IPS-18c (cell line): ENCODE results near the gene ARHGDIA.
"Not testable (repeated sequence)": the region's sequence is repeated elsewhere in the genome, so short reads cannot be mapped to it uniquely, and the experiment has no call there.

Source experiments
- H3K4me3 ChIP-seq: 2 replicates; pipeline ENCODE4 v1.7.0; 2013; ENCODE audit warnings: low read depth, mild to moderate bottlenecking, low read length, moderate library complexity; ENCODE audit not compliant: insufficient read depth
- H3K9me3 ChIP-seq: one replicate; pipeline ENCODE4 v1.6.1; 2013; ENCODE audit warnings: mild to moderate bottlenecking, low read length, moderate library complexity; ENCODE audit not compliant: control insufficient read depth, insufficient read depth

The ARHGDIA gene

DNA sequence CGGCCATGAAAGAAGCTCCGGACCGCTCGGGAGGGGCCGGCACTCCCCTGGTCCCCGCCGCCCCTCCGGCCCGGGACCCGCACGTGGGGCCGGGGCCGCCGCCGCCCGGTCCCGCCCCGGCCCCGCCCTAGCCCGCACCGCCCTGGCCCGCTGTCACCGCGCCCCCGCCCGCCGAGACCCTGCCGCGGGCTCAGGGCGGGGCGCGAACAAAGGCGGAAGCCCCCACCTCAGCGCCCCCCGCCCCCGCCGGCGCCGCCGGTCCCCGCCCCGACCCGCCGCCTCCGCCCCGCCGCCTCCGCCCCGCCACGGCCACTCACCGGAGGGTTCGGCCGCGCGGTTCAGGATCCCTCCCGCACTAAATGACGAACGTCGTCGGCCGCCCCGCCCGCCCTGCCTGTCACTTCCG is at the start of gene ARHGDIA:
Gene ARHGDIA, minus strand, starts transcription at position 357 of the 406 bp plus-strand sequence. CDS start 1,407 bp downstream, outside the sequence.
- no peaks in the 10 kb centered on the region for H3K9me3 ChIP-seq
- H3K4me3 ChIP-seq = peak within 1 kb of the TSS; percentile 89

DNA sequence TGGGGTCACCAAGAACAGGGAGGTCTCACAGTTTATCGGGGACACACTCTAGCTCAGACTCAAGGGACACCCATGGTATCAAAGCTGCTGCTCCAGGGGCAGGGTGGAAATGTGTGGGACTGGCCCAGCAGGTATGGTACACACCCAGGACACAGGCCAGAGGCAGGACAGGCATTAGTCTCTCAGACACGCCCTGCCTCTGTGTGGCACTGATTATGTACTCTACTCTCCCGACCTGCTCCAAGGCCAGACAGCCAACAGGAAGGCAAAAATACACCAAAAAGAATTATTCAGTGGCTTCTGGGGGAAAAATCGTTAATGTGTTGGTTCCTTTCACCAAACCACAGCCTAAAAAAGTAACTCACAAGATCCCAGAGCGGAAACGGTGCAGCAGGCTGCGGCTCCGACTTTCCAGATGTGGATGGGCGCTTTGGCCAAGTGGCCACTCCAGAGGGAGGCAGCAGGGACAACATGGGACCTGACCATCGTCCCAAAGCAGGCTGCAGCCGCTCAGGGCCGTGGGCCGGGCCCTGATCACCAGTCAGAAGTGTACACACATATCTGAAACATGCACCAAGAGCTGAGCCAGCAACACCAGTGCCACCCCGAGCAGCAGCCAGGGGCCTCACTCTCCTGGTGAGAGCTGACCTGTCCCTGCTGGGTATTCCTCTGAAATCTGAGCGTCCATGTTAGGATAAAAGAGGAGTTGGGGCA is 47.9 kb upstream of the ARHGDIA start:
- Histone ChIP-seq H3K9me3 (no peaks in the 10 kb centered on the region), H3K4me3 (no peak overlapping the region)

- peak overlapping the region; percentile 82 for H3K4me3 ChIP-seq
- H3K9me3 ChIP-seq = not testable (repeated sequence)
Measured at GRCh38 chr17:81918333-81918669, 47.2 kb upstream of the ARHGDIA start.

DNA sequence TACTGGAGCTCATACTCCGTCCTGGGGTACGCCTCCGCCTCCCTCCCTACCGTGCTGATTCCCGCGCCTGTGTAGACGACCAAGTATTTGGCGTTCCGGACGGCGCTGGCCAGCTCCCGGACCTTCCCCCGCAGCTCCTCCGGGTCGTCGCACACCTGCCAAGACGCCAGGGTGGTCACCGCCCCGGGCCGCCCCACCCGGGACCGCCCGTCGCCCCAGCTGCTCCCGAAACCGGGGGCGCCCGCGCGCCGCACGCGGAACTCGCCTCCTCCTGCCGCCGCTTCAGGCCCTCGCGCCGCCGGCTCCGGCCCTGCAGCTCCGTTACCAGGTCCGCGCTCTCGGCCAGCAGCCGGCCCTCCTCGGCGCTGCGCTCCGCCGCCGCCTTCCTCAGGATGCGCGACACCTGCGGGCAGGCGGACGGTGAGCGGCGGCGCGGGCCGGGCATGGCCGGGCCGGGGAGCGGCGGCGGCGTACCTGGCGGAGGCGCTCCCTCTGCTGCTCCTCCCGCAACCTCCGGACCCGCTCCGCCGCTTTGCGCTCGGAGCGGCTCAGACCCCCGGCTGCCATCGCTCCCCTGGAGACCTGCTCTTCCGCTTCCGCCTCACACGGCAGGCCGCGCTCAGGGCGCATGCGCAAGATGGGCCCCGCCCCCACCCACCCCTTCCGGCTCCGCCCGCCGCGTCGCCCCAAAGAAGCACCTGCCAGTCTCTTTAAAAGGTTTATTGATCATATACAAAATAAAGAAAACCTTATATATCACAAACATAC is 46.6 kb upstream of the ARHGDIA start, which contains the start of gene SIRT7:
Gene SIRT7, minus strand, starts transcription at position 612 of the 768 bp plus-strand sequence. Its CDS starts 45 bp downstream, at position 567.
- H3K9me3 ChIP-seq = no peaks in the 10 kb centered on the region
- H3K4me3 ChIP-seq = peak within 1 kb of the TSS; percentile 82

- Histone ChIP-seq H3K9me3 (no peaks in the 10 kb centered on the region), H3K4me3 (no peak overlapping the region; the same call in 1 of the 2 replicates)
Measured at GRCh38 chr17:81916234-81917001, 45.3 kb upstream of the ARHGDIA start.

GRCh38 chr17:81915331-81915730 is 44.2 kb upstream of the ARHGDIA start:
- H3K9me3 ChIP-seq = peaks cover 2% of the 10 kb centered on the region
- H3K4me3 ChIP-seq = no peak overlapping the region

GRCh38 chr17:81914103-81914850 is 43.1 kb upstream of the ARHGDIA start:
- Histone ChIP-seq H3K9me3 (peaks cover 2% of the 10 kb centered on the region), H3K4me3 (no peak overlapping the region)

DNA sequence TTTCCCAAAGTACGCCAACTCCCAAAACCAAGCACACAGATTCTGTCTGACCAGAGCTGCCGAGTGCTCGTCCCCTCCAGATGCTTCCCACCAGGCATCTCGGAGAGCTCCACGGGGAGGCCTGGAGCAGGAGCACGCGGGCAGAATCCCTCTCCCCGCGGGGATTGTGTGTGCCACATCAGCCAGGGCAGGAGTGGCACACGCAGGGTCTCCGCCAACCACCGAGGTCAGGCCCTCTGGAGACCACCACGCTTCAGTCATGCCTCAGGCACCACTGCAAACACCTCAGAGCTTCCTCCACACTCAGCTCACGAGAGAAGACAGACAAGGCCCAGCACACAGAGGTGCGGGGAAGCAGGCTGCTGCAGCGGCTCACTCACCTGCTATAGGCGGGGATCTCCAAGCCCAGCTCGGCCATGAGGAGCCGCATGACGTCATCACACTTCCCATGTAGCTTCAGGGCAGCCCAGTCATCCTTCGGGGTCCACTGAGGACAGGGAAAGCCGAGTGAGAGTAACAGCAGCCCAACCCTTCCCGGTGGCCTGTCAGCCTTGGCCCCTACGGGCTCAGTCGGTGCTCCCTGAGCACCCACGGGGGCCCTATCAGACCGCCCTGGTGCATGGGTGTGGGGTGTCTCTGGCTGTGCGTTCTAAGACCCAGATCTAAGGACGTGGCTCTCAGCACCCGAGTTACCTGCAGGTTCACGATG is 42.4 kb upstream of the ARHGDIA start:
- Histone ChIP-seq H3K9me3 (peaks cover 2% of the 10 kb centered on the region), H3K4me3 (no peak overlapping the region)

DNA sequence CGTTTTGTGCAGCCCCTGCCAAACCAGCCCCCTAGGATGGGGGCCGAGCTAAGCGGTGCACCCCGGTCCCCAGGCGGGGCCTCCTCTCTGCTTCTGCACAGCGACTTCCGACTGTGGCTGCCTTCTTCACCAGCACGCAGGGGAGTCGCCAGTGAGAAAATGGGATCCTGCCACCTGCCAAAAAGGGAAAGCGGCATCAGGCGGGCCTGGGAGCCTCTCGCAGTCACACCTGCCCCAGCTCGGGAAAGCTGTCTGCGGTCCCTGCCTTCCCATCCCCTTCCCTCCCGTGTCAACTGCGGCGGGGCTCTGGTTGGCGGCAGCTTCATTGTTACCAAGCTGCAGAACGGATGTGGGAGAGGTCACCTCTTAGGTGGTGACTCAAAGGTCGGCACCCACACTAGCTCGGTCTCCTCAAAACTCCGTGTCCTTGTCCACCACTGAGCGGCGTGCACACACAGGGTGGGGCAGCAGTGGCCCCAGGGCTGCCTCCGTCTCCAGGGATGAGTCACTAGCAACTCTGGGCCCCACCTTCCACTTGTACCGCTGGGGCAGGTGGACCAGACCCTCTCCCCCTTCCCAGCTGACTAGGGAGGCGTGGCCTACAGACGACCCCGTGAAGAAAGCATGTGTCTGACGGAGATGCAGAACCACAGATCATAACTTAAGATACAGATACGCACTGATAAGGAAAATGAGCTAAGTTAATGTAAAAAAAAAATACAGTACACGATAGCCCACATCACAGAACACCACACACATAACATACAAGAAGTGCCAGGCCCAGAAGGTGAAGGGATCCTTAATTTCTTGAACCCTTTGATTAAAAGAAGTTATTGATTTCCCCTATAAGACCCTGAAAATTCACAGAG is 41.5 kb upstream of the ARHGDIA start:
- Histone ChIP-seq H3K4me3 (no peak overlapping the region), H3K9me3 (peaks cover 2% of the 10 kb centered on the region)

DNA sequence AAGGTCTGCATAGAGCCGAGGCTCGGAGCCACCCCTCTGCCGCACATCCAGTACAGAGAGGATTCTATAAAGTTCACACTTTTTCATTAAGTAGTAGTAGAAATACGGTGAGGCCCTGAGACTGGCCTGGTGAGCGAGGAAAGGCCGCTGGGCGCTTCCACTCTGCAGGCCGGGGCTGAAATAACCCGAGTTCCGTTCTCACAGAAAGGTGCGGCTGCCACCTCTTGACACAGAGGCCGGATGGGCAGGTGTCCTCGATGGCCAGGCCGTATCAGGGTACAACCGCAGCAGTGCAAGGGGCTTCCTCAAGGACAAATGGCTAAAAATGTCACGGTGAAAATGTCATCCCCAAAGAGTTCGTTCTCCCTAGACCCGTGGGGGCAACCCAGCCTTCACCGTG is 40.8 kb upstream of the ARHGDIA start:
- Histone ChIP-seq H3K4me3 (peak overlapping the region; percentile 38; the same call in 1 of the 2 replicates), H3K9me3 (peaks cover 2% of the 10 kb centered on the region)

GRCh38 chr17:81911277-81911961 is 40.3 kb upstream of the ARHGDIA start, which contains the start of gene PCYT2:
Gene PCYT2, minus strand, starts transcription at chr17:81911399. Its CDS starts 44 bp downstream, at chr17:81911355.
- Histone ChIP-seq H3K9me3 (peaks cover 2% of the 10 kb centered on the region), H3K4me3 (peak within 1 kb of the TSS; percentile 81)

- Histone ChIP-seq H3K9me3 (peaks cover 2% of the 10 kb centered on the region), H3K4me3 (peak overlapping the region; percentile 81)
Measured at GRCh38 chr17:81910840-81911276, 39.7 kb upstream of the ARHGDIA start.

DNA sequence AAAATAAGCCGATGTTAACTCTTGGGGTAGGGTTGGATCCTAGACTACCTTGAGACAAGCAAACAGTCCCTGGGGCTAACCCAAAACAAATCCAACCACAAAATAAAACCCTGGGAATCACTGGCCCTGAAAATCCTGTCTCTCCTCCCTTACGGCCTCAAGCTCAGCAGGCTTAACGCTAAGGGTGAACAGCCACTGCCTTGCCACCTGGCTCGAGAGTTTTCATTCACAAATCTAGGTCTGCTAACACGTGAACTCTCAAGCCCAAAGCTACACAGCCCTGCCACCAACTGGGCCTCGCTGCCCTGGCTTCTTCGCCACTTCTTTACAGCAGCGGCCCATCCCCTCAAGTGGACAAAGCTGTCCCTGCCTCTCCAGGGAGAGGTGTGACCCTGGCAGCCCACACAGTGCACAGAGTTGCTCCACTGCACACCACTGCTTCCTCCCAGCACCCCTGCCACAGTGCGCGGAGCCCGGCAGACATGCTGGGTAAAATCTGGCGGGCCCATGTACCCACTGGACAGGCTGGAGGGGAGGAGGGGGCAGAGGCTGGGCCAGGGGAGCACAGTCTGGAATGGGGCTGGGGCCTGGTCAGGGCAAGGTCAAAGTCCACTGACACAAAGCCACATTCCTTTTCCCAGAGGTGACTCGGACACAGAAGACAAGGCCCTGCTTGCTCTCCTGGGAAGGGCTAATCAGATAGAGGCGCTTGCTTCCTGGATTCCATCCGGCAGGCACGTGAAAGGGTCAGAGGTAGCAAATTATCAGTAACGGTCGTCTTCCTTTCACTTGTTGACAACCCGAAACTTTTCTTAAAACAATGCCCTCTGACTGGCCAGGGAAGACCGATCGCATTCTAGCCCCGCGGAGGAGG is 39.1 kb upstream of the ARHGDIA start:
- peak overlapping the region; percentile 81 for H3K4me3 ChIP-seq
- peaks cover 2% of the 10 kb centered on the region for H3K9me3 ChIP-seq

GRCh38 chr17:81909231-81909630 is 38.1 kb upstream of the ARHGDIA start:
- no peak overlapping the region for H3K4me3 ChIP-seq
- H3K9me3 ChIP-seq = peaks cover 2% of the 10 kb centered on the region
